T-cell (primary cell): ENCODE results near the gene MACC1. TPM values are rescaled to one million over a fixed set of nuclear protein-coding genes. Genes with fewer than 3 reads are reported as not detected.
"Not testable (repeated sequence)": the region's sequence is repeated elsewhere in the genome, so short reads cannot be mapped to it uniquely, and the experiment has no call there.

Experiments used
- ATAC-seq, 4 experiments: fragments of 200-7000 bp in 3 of 4; fragments of 150-1000 bp in 1 of 4; cut with Tn5 transposase; replicated peaks in 1 of 4; 1 replicate in 3 of 4; 2 replicates in 1 of 4; pipeline ENCODE4 v1.10.0; 2021; ENCODE audit warnings: moderate library complexity in 3 of 4, mild to moderate bottlenecking in 2 of 4, moderate number of reproducible peaks in 1 of 4
- CTCF ChIA-PET, 2 donors: fragments of 300-600 bp; sonication (Branson Sonifier 250); formaldehyde crosslinking; loops; one replicate each; lab custom pipeline; 2022; ENCODE audit warnings: antibody characterized with exemption in 2 of 2; lab: Charles Lee
- POLR2A ChIA-PET, 2 donors: fragments of 300-600 bp; sonication (Branson Sonifier 250); formaldehyde crosslinking; loops; one replicate each; lab custom pipeline; 2022; ENCODE audit warnings: antibody characterized with exemption in 2 of 2; lab: Charles Lee
- DNase-seq, 35 experiments: peaks; one replicate each; pipeline versions ENCODE4 v3.0.0 to v3.0.0-alpha.2; 2013 to 2023
- H3K27ac ChIP-seq: one replicate; pipeline ENCODE4 v1.5.1; 2013; ENCODE audit warnings: low read length
- H3K27me3 ChIP-seq, 2 experiments: replicated peaks in 1 of 2; 1 replicate in 1 of 2; 2 replicates in 1 of 2; pipeline versions ENCODE4 v1.6.1 to v1.7.0; 2013; ENCODE audit warnings: low read length in 1 of 2, mixed read lengths in 1 of 2; ENCODE audit not compliant: control insufficient read depth in 2 of 2, insufficient read depth in 2 of 2; ENCODE audit errors: extremely low read depth in 1 of 2
- H3K36me3 ChIP-seq, 2 donors: 1 replicate in 1 of 2; 2 replicates in 1 of 2; pipeline versions ENCODE4 v1.6.1 to v1.7.0; 2013; ENCODE audit warnings: low read length in 1 of 2; ENCODE audit not compliant: control insufficient read depth in 2 of 2, insufficient read depth in 1 of 2; ENCODE audit errors: extremely low read depth in 1 of 2
- H3K4me1 ChIP-seq, 2 experiments: 1 replicate in 1 of 2; 2 replicates in 1 of 2; pipeline versions ENCODE4 v1.6.1 to v1.7.0; 2013; ENCODE audit warnings: low read length in 2 of 2, mixed read lengths in 1 of 2; ENCODE audit not compliant: insufficient read depth in 2 of 2, control insufficient read depth in 1 of 2; ENCODE audit errors: extremely low read depth in 1 of 2
- H3K4me3 ChIP-seq, 2 donors: 1 replicate in 1 of 2; 2 replicates in 1 of 2; pipeline versions ENCODE4 v1.5.1 to v1.7.0; 2013; ENCODE audit warnings: mild to moderate bottlenecking in 2 of 2, low read length in 1 of 2, moderate library complexity in 1 of 2; ENCODE audit not compliant: control insufficient read depth in 1 of 2; ENCODE audit errors: extremely low read depth in 1 of 2
- H3K9me3 ChIP-seq: 2 replicates; pipeline ENCODE4 v1.7.0; 2013
- H3K27ac Mint-ChIP-seq, 2 donors: one replicate each; pipeline ENCODE4 v1.8.0; 2020 to 2021; ENCODE audit warnings: mild to moderate bottlenecking in 2 of 2, mixed read lengths in 2 of 2
- H3K27me3 Mint-ChIP-seq, 2 donors: one replicate each; pipeline ENCODE4 v1.8.0; 2021 to 2022; ENCODE audit warnings: mixed read lengths in 2 of 2
- H3K36me3 Mint-ChIP-seq: one replicate; pipeline ENCODE4 v1.8.0; 2021; ENCODE audit warnings: mixed read lengths
- H3K4me1 Mint-ChIP-seq, 3 donors: one replicate each; pipeline ENCODE4 v1.8.0; 2020 to 2022; ENCODE audit warnings: mixed read lengths in 3 of 3, mild to moderate bottlenecking in 1 of 3
- H3K4me3 Mint-ChIP-seq, 3 donors: one replicate each; pipeline ENCODE4 v1.8.0; 2020 to 2022; ENCODE audit warnings: mild to moderate bottlenecking in 3 of 3, mixed read lengths in 3 of 3, moderate library complexity in 3 of 3
- H3K9me3 Mint-ChIP-seq, 3 donors: one replicate each; pipeline ENCODE4 v1.8.0; 2020 to 2022; ENCODE audit warnings: mixed read lengths in 3 of 3
- WGBS: methylation state at CpG from one replicate; pipeline ENCODE4 v1.1.5; 2013; ENCODE audit warnings: missing lambda C conversion rate; ENCODE audit not compliant: insufficient coverage; 5-methylcytosine and 5-hydroxymethylcytosine counted together
- total RNA-seq, 35 experiments: library from RNA in 6 of 35; stranded (reverse) in 6 of 35; fragments of 120-200 nt in 1 of 35; gene quantifications; one replicate each; pipeline versions ENCODE4 v1.2.1 to v1.2.4 and lab custom pipeline; 2013 to 2026

MACC1 gene
- total RNA-seq, 5 donors from 2014 or later (not counting 1 experiment from before 2014, with no cell fraction given): 0.19 to 0.50 (median 0.39) TPM

- no peaks in the 10 kb centered on the region for H3K27me3 Mint-ChIP-seq
- no peak for ATAC-seq
- CTCF ChIA-PET: no interaction called here
Observed at GRCh38 chr7:20189852-20190251, 27.3 kb downstream of the MACC1 start.

GRCh38 chr7:20188567-20188966 lies 28.6 kb downstream of the MACC1 start:
- Histone ChIP-seq H3K4me1 (no peaks in the 10 kb centered on the region), H3K27me3 (no peaks in the 10 kb centered on the region), H3K4me3 (no peak overlapping the region), H3K27ac (no peak overlapping the region), H3K36me3 (no peaks in the 10 kb centered on the region), H3K9me3 (no peaks in the 10 kb centered on the region)
- CTCF ChIA-PET: no interaction called here
- H3K4me3 Mint-ChIP-seq: no peak overlapping the region
- POLR2A ChIA-PET: no interaction called here
- DNase-seq: no peak
- H3K36me3 Mint-ChIP-seq: no peaks in the 10 kb centered on the region
- H3K9me3 Mint-ChIP-seq: peaks cover 0 to 6% (median 0%) of the 10 kb centered on the region in 3 donors
- whole genome bisulfite sequencing: no CpG with 5 or more reads among the region's 1 CpG
- H3K27ac Mint-ChIP-seq: no peak overlapping the region
- no peak for ATAC-seq
- no peaks in the 10 kb centered on the region for H3K4me1 Mint-ChIP-seq
- no peaks in the 10 kb centered on the region for H3K27me3 Mint-ChIP-seq

More at GRCh38 chr7:20189852-20190251, 27.3 kb downstream of the MACC1 start:
- Histone ChIP-seq H3K9me3 (no peaks in the 10 kb centered on the region), H3K36me3 (no peaks in the 10 kb centered on the region), H3K4me1 (no peaks in the 10 kb centered on the region), H3K27ac (no peak overlapping the region), H3K4me3 (no peak overlapping the region), H3K27me3 (no peaks in the 10 kb centered on the region)
- no peak for DNase-seq
- H3K9me3 Mint-ChIP-seq: peaks cover 0 to 6% (median 0%) of the 10 kb centered on the region in 3 donors
- H3K4me3 Mint-ChIP-seq: no peak overlapping the region
- H3K36me3 Mint-ChIP-seq: no peaks in the 10 kb centered on the region
- no peaks in the 10 kb centered on the region for H3K4me1 Mint-ChIP-seq
- POLR2A ChIA-PET: no interaction called here
- no peak overlapping the region for H3K27ac Mint-ChIP-seq

DNA sequence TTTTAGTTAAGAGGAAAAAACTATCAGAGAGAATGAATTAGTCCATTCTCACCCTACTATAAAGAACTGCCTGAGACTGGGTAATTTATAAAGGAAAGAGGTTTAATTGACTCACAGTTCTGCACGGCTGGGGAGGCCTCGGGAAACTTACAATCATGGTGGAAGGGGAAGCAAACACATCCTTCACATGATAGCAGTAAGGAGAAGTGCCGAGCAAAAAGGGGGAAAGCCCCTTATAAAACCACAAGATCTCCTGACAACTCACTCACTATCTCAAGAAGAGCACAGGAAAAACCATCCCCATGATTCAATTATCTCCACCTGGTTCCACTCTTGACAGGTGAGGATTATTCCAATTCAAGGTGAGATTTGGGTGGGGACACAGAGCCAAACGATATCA lies 29.3 kb downstream of the MACC1 start:
- H3K9me3 ChIP-seq, ATAC-seq, CTCF ChIA-PET, H3K36me3 ChIP-seq, POLR2A ChIA-PET, DNase-seq, H3K4me1 Mint-ChIP-seq, H3K4me1 ChIP-seq, H3K36me3 Mint-ChIP-seq, H3K27me3 ChIP-seq, H3K27me3 Mint-ChIP-seq, H3K27ac ChIP-seq, H3K9me3 Mint-ChIP-seq, H3K4me3 Mint-ChIP-seq, H3K4me3 ChIP-seq, H3K27ac Mint-ChIP-seq: not testable (repeated sequence)
- no CpG with 5 or more reads among the region's 4 CpGs for WGBS

GRCh38 chr7:20185988-20186387 lies 31.2 kb downstream of the MACC1 start:
- ChIA-PET POLR2A (no interaction called here), CTCF (no interaction called here)
- WGBS: 100% methylated on average over 2 of the region's 5 CpGs
- no peaks in the 10 kb centered on the region for H3K36me3 ChIP-seq
- no peak overlapping the region for H3K4me3 Mint-ChIP-seq
- H3K27ac ChIP-seq: no peak overlapping the region
- no peak for ATAC-seq
- no peaks in the 10 kb centered on the region for H3K27me3 Mint-ChIP-seq
- no peaks in the 10 kb centered on the region for H3K36me3 Mint-ChIP-seq
- DNase-seq: no peak
- no peaks in the 10 kb centered on the region for H3K9me3 ChIP-seq
- H3K27me3 ChIP-seq: no peaks in the 10 kb centered on the region
- H3K9me3 Mint-ChIP-seq: peaks cover 0 to 6% (median 0%) of the 10 kb centered on the region in 3 donors
- no peaks in the 10 kb centered on the region for H3K4me1 ChIP-seq
- no peak overlapping the region for H3K4me3 ChIP-seq
- no peaks in the 10 kb centered on the region for H3K4me1 Mint-ChIP-seq
- no peak overlapping the region for H3K27ac Mint-ChIP-seq

DNA sequence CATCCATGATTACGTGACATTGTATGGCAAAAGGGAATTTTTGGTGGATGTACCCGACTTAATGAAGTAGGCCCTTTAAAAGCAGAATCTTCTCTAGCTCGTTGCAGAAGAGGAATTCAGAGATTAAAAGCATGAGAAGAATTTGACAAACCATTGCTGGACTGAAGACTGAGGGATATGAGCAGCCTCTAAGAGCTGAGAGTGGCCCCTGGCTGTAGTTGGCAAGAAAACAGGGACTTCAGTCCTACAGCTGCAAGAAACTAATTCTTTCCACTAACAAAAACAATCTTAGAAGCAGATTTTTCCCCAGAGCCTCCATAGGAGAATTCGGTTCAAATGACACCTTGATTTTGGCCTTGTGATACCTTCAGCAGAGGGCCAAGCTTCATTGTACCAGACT lies 34.1 kb downstream of the MACC1 start:
- ATAC-seq (no peak), DNase-seq (no peak)
- Histone ChIP-seq H3K36me3 (no peaks in the 10 kb centered on the region), H3K27me3 (no peaks in the 10 kb centered on the region), H3K4me1 (no peaks in the 10 kb centered on the region), H3K9me3 (no peaks in the 10 kb centered on the region), H3K27ac (no peak overlapping the region), H3K4me3 (no peak overlapping the region)
- H3K4me1 Mint-ChIP-seq: no peaks in the 10 kb centered on the region
- WGBS: 100% methylated on average over 1 of the region's 4 CpGs
- H3K36me3 Mint-ChIP-seq: no peaks in the 10 kb centered on the region
- POLR2A ChIA-PET: no interaction called here
- CTCF ChIA-PET: no interaction called here
- H3K9me3 Mint-ChIP-seq: no peaks in the 10 kb centered on the region
- no peaks in the 10 kb centered on the region for H3K27me3 Mint-ChIP-seq
- no peak overlapping the region for H3K27ac Mint-ChIP-seq
- no peak overlapping the region for H3K4me3 Mint-ChIP-seq

- Histone ChIP-seq H3K4me3 (no peak overlapping the region), H3K4me1 (no peaks in the 10 kb centered on the region), H3K9me3 (no peaks in the 10 kb centered on the region), H3K27ac (no peak overlapping the region), H3K36me3 (no peaks in the 10 kb centered on the region), H3K27me3 (no peaks in the 10 kb centered on the region)
- H3K36me3 Mint-ChIP-seq: no peaks in the 10 kb centered on the region
- no peak for ATAC-seq
- no peak overlapping the region for H3K27ac Mint-ChIP-seq
- ChIA-PET POLR2A (no interaction called here), CTCF (no interaction called here)
- no CpG with 5 or more reads among the region's 6 CpGs for WGBS
- H3K9me3 Mint-ChIP-seq: no peaks in the 10 kb centered on the region
- no peaks in the 10 kb centered on the region for H3K4me1 Mint-ChIP-seq
- H3K27me3 Mint-ChIP-seq: no peaks in the 10 kb centered on the region
- H3K4me3 Mint-ChIP-seq: no peak overlapping the region
- no peak for DNase-seq
Observed at GRCh38 chr7:20176578-20177242, 40.5 kb downstream of the MACC1 start.

- Mint-ChIP-seq H3K9me3 (no peaks in the 10 kb centered on the region), H3K27me3 (no peaks in the 10 kb centered on the region), H3K4me3 (no peak overlapping the region), H3K36me3 (no peaks in the 10 kb centered on the region), H3K4me1 (no peaks in the 10 kb centered on the region), H3K27ac (no peak overlapping the region)
- 45% methylated on average over 2 of the region's 2 CpGs for whole genome bisulfite sequencing
- Histone ChIP-seq H3K4me1 (no peaks in the 10 kb centered on the region), H3K36me3 (no peaks in the 10 kb centered on the region), H3K27me3 (no peaks in the 10 kb centered on the region), H3K27ac (no peak overlapping the region), H3K9me3 (no peaks in the 10 kb centered on the region), H3K4me3 (no peak overlapping the region)
- ATAC-seq (no peak), DNase-seq (no peak)
- ChIA-PET POLR2A (no interaction called here), CTCF (no interaction called here)
Observed at GRCh38 chr7:20173828-20174227, 43.4 kb downstream of the MACC1 start.
